ENCODE measurements around the gene ALG2.
A peak's percentile ranks its signal among the peaks of the same experiment; 100 is the strongest.
"Not testable (repeated sequence)": the region's sequence is repeated elsewhere in the genome, so short reads cannot be mapped to it uniquely, and the experiment has no call there.

The ALG2 gene

GRCh38 chr9:99224445-99224844 lies 2.7 kb upstream of the ALG2 start:
- DNase-seq (ENCODE audit: low spot score) = no peak
- Mint-ChIP-seq H3K4me3 (peak overlapping the region; percentile 98), H3K9me3 (no peaks in the 10 kb centered on the region), H3K27ac (no peak overlapping the region), H3K27me3 (ENCODE audit: low read depth) (no peaks in the 10 kb centered on the region), H3K4me1 (ENCODE audit: low read depth) (peaks cover 31% of the 10 kb centered on the region), H3K36me3 (ENCODE audit: low read depth) (peaks cover 47% of the 10 kb centered on the region)

GRCh38 chr9:99222416-99223270 lies 901 bp upstream of the ALG2 start:
- peaks cover 41% of the 10 kb centered on the region for H3K4me1 Mint-ChIP-seq (ENCODE audit: low read depth)

GRCh38 chr9:99221266-99221620 lies 499 bp downstream of the ALG2 start:
- no peaks in the 10 kb centered on the region for H3K27me3 Mint-ChIP-seq (ENCODE audit: low read depth)
- peak overlapping the region; percentile 98 for H3K4me3 Mint-ChIP-seq
- peaks cover 42% of the 10 kb centered on the region for H3K4me1 Mint-ChIP-seq (ENCODE audit: low read depth)
- no peaks in the 10 kb centered on the region for H3K9me3 Mint-ChIP-seq
- peak overlapping the region; percentile 88 for H3K27ac Mint-ChIP-seq
- peaks cover 55% of the 10 kb centered on the region for H3K36me3 Mint-ChIP-seq (ENCODE audit: low read depth)
- DNase-seq (ENCODE audit: low spot score) = no peak

More at GRCh38 chr9:99222416-99223270, 901 bp upstream of the ALG2 start:
- Mint-ChIP-seq H3K36me3 (ENCODE audit: low read depth) (peaks cover 47% of the 10 kb centered on the region), H3K4me3 (peak overlapping the region; percentile 98), H3K27ac (peak overlapping the region; percentile 99), H3K27me3 (ENCODE audit: low read depth) (no peaks in the 10 kb centered on the region), H3K9me3 (no peaks in the 10 kb centered on the region)
- DNase-seq (ENCODE audit: low spot score) = no peak

GRCh38 chr9:99220011-99220410 lies 1.7 kb downstream of the ALG2 start:
- no peaks in the 10 kb centered on the region for H3K9me3 Mint-ChIP-seq
- H3K36me3 Mint-ChIP-seq (ENCODE audit: low read depth) = peaks cover 54% of the 10 kb centered on the region
- peak overlapping the region; percentile 80 for H3K4me3 Mint-ChIP-seq
- DNase-seq (ENCODE audit: low spot score) = no peak
- H3K27ac Mint-ChIP-seq = peak overlapping the region; percentile 60
- no peaks in the 10 kb centered on the region for H3K27me3 Mint-ChIP-seq (ENCODE audit: low read depth)
- peaks cover 40% of the 10 kb centered on the region for H3K4me1 Mint-ChIP-seq (ENCODE audit: low read depth)

DNA sequence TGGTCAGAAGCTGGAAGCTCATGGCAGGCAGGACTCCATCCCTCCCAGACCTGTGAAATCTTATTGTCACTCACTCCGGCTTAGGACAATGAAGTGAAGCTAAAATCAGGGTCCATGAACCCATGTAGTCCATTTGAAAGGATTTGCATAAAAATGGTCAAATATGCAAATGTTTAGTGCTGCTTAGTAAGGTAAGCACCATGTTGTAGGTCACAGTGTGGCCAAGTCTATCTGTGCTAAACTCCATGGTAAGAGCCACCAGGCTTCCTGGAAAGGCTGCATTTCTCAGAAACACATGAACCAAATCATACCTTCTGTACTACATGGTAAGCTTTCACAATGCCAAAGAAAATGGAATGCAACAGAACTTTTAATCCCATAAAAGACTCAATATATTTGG lies 5.7 kb downstream of the ALG2 start:
- Mint-ChIP-seq H3K36me3 (ENCODE audit: low read depth) (peaks cover 37% of the 10 kb centered on the region), H3K9me3 (no peaks in the 10 kb centered on the region), H3K27me3 (ENCODE audit: low read depth) (no peaks in the 10 kb centered on the region), H3K4me1 (ENCODE audit: low read depth) (peaks cover 21% of the 10 kb centered on the region), H3K4me3 (no peak overlapping the region), H3K27ac (no peak overlapping the region)
- no peak for DNase-seq (ENCODE audit: low spot score)

DNA sequence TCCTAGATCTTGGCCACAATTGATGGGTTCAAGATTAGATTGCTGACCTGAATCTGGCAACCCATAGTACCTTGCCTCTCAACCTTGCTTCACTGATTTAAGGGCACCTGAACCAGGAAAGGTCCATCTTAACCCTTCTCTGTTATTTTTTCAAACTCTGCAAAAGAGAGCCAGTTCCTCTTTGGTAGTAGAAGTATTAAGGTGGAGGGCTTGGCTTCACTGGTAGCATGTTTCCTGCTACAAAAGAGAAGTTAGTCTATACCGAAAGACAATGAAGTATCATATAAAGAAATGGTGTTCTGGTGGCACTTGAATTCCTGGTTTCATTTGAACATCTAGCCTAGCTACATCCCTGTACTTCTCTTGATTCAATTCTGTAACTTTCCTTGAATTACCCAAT lies 8.5 kb downstream of the ALG2 start:
- Mint-ChIP-seq H3K27ac (no peak overlapping the region), H3K4me3 (no peak overlapping the region), H3K4me1 (ENCODE audit: low read depth) (peaks cover 3% of the 10 kb centered on the region), H3K36me3 (ENCODE audit: low read depth) (peaks cover 24% of the 10 kb centered on the region), H3K9me3 (peaks cover 4% of the 10 kb centered on the region), H3K27me3 (ENCODE audit: low read depth) (peaks cover 11% of the 10 kb centered on the region)
- DNase-seq (ENCODE audit: low spot score) = no peak

- Mint-ChIP-seq H3K9me3 (peaks cover 4% of the 10 kb centered on the region), H3K4me1 (ENCODE audit: low read depth) (no peaks in the 10 kb centered on the region), H3K36me3 (ENCODE audit: low read depth) (peaks cover 9% of the 10 kb centered on the region), H3K27me3 (ENCODE audit: low read depth) (peaks cover 23% of the 10 kb centered on the region), H3K4me3 (no peak overlapping the region), H3K27ac (no peak overlapping the region)
- DNase-seq (ENCODE audit: low spot score) = no peak
Measured at GRCh38 chr9:99211746-99212145, 10.0 kb downstream of the ALG2 start.

- Mint-ChIP-seq H3K4me1 (ENCODE audit: low read depth) (no peaks in the 10 kb centered on the region), H3K27me3 (ENCODE audit: low read depth) (peaks cover 31% of the 10 kb centered on the region), H3K36me3 (ENCODE audit: low read depth) (peaks cover 7% of the 10 kb centered on the region), H3K27ac (no peak overlapping the region), H3K4me3 (no peak overlapping the region), H3K9me3 (peaks cover 4% of the 10 kb centered on the region)
- DNase-seq (ENCODE audit: low spot score) = no peak
Measured at GRCh38 chr9:99210572-99210971, 11.2 kb downstream of the ALG2 start.

DNA sequence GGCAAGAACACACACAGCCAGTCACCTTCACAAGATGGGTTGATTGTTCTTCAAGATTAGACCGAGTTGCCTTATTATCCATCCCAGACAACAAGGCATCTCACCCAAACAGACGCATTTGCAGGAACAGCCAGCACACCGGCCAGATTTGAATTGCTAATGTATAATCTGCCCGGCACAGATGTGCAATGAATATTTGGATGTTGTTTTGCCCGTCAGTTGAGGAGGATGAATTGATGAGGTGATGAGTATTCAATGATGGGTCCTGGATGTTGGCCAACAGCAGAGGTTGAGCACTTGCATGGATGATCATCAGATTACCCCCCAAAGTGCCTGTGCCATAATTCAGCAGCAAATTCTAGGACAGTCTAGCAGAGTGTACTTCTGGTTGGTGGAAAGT lies 20.1 kb downstream of the ALG2 start:
- Mint-ChIP-seq H3K4me1 (ENCODE audit: low read depth) (peaks cover 2% of the 10 kb centered on the region), H3K9me3 (no peaks in the 10 kb centered on the region), H3K27ac (no peak overlapping the region), H3K36me3 (ENCODE audit: low read depth) (no peaks in the 10 kb centered on the region), H3K27me3 (ENCODE audit: low read depth) (peaks cover 15% of the 10 kb centered on the region), H3K4me3 (no peak overlapping the region)
- no peak for DNase-seq (ENCODE audit: low spot score)

DNA sequence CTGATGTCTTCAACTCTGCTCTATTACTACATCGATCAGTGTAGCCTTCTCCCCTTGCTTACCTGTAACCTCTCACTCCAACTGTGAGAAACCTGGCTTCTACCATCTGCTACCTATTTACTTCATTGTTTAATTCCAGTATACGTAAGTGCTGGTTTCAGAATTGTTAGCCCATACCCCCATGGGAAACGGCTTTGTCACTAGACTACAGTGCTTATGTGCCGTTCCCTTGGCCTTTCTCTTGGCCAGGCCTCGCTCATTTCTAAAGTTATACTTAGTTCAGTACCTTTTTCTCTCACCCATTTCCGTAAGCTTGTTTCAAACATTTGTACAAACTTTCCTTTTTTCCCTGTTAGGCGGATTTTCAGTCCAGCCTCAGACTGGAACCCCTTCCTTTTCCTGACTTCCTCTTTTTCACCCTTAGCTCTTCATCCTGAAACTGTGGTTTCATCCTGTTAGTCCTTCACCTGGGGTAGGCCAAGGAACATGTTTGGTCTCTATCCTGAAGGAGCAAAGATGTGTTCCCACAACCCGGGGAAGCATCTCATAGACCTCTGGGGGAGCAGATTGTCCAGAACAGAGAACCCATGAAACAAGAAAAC lies 21.7 kb downstream of the ALG2 start:
- no peak overlapping the region for H3K27ac Mint-ChIP-seq
- H3K4me3 Mint-ChIP-seq = no peak overlapping the region
- no peaks in the 10 kb centered on the region for H3K9me3 Mint-ChIP-seq
- no peaks in the 10 kb centered on the region for H3K36me3 Mint-ChIP-seq (ENCODE audit: low read depth)
- DNase-seq (ENCODE audit: low spot score) = no peak
- peaks cover 9% of the 10 kb centered on the region for H3K4me1 Mint-ChIP-seq (ENCODE audit: low read depth)
- H3K27me3 Mint-ChIP-seq (ENCODE audit: low read depth) = peaks cover 9% of the 10 kb centered on the region

DNA sequence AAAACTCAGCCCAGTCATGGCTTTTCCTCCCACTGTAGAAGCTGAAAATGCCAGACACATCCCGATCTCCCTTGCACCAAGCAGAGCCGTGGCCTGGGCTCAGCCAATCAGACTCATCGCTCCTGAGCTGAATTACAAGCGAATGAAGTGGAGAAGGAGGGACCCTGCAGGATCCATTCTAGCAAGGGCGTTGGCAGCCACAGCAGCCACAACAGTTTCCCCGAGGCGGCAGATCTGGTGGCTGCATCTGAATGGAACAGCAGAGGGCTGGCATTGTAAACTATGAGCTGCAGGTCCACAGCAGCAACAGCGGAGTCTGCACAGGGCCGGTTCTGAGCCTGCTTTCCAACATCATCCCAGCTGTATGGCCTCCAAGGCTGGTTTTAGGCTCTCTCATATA lies 23.8 kb downstream of the ALG2 start:
- no peak overlapping the region for H3K27ac Mint-ChIP-seq
- H3K9me3 Mint-ChIP-seq = no peaks in the 10 kb centered on the region
- H3K4me3 Mint-ChIP-seq = no peak overlapping the region
- peaks cover 16% of the 10 kb centered on the region for H3K4me1 Mint-ChIP-seq (ENCODE audit: low read depth)
- DNase-seq (ENCODE audit: low spot score) = no peak
- peaks cover 11% of the 10 kb centered on the region for H3K27me3 Mint-ChIP-seq (ENCODE audit: low read depth)
- no peaks in the 10 kb centered on the region for H3K36me3 Mint-ChIP-seq (ENCODE audit: low read depth)

DNA sequence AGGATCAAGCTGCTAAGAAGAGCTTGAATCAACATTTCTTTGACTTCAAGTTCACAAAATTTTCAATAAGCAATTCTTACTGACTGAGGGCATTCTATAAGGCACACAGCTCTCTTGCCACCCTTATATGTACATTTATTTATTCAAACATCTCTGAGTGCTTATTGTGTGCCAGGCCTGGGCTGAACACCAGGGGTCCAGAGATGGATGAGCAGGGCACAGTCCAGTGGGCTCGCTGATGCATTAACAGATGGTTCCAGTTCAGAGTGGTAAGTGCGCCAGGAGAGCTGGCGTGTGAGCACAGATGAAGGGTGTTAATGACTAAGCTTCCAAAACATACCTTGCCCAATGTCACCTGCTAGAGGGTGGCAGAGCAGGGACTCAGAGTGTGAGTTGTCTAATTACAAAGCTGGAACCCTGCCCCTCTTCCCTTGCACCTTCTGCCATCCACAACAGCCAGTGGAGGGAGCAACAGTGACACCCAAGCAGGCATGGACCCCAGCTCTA lies 24.6 kb downstream of the ALG2 start:
- Mint-ChIP-seq H3K27me3 (ENCODE audit: low read depth) (peaks cover 14% of the 10 kb centered on the region), H3K36me3 (ENCODE audit: low read depth) (no peaks in the 10 kb centered on the region), H3K4me1 (ENCODE audit: low read depth) (peaks cover 16% of the 10 kb centered on the region), H3K4me3 (no peak overlapping the region), H3K9me3 (no peaks in the 10 kb centered on the region), H3K27ac (no peak overlapping the region)
- no peak for DNase-seq (ENCODE audit: low spot score)

GRCh38 chr9:99196484-99196883 lies 25.3 kb downstream of the ALG2 start:
- not testable (repeated sequence) for H3K27ac Mint-ChIP-seq; DNase-seq (ENCODE audit: low spot score); H3K4me3 Mint-ChIP-seq; H3K9me3 Mint-ChIP-seq; H3K36me3 Mint-ChIP-seq (ENCODE audit: low read depth)
- peaks cover 14% of the 10 kb centered on the region for H3K27me3 Mint-ChIP-seq (ENCODE audit: low read depth)
- peaks cover 16% of the 10 kb centered on the region for H3K4me1 Mint-ChIP-seq (ENCODE audit: low read depth)

DNA sequence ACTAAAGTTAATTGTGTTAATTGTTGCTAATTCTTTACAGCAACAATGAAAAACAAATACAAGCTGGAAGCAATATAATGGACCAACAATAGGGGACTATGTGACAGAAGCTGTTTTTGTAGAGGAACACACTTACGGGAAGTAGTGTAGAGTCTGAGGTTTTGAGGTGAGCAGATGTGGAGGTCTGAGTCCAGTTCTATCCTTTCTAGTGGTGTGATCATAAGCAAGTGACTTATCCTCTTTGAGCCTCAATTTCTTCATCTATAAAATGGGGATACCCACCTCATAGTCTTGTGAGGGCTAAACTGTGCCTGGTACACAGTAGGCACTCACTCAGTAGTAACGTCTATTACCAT lies 28.3 kb downstream of the ALG2 start:
- no peak overlapping the region for H3K4me3 Mint-ChIP-seq
- no peak overlapping the region for H3K27ac Mint-ChIP-seq
- H3K27me3 Mint-ChIP-seq (ENCODE audit: low read depth) = peaks cover 23% of the 10 kb centered on the region
- no peaks in the 10 kb centered on the region for H3K9me3 Mint-ChIP-seq
- no peak for DNase-seq (ENCODE audit: low spot score)
- H3K36me3 Mint-ChIP-seq (ENCODE audit: low read depth) = no peaks in the 10 kb centered on the region
- peaks cover 16% of the 10 kb centered on the region for H3K4me1 Mint-ChIP-seq (ENCODE audit: low read depth)

All from T-helper 2 cell treated with Interferon-gamma antibody and Interleukin-4, amounts not matched to agents 5 μg/mL and 100 μg/mL, for 36 hours (primary cell).